Tibial artery (tissue), 4 donors: ENCODE measurements around the gene BCAR3.
"Not testable (repeated sequence)": the region's sequence is repeated elsewhere in the genome, so short reads cannot be mapped to it uniquely, and the experiment has no call there.

Experiments used
- DNase-seq, 2 donors: peaks; one replicate each; pipeline ENCODE4 v3.0.0-alpha.2; 2019
- H3K27ac ChIP-seq, 2 donors: fragments of 200-600 bp; sonication (generic) in 1 of 2; 1 replicate in 1 of 2; 2 replicates in 1 of 2; pipeline ENCODE4 v1.5.1; 2018 to 2019; ENCODE audit warnings: mild to moderate bottlenecking in 1 of 2
- H3K27me3 ChIP-seq, 2 donors: fragments of 200-600 bp; sonication (generic) in 1 of 2; one replicate each; pipeline versions ENCODE4 v1.5.1 to v1.6.0; 2016 to 2019
- H3K36me3 ChIP-seq, 3 donors: fragments of 200-600 bp; sonication (generic) in 2 of 3; one replicate each; pipeline ENCODE4 v1.5.1; 2016 to 2019; ENCODE audit warnings: mild to moderate bottlenecking in 2 of 3
- H3K4me1 ChIP-seq, 4 donors: fragments of 200-600 bp; sonication (generic) in 2 of 4; 1 replicate in 3 of 4; 2 replicates in 1 of 4; pipeline ENCODE4 v1.5.1; 2016 to 2019
- H3K4me3 ChIP-seq, 2 donors: fragments of 200-600 bp; sonication (generic) in 1 of 2; 1 replicate in 1 of 2; 2 replicates in 1 of 2; pipeline ENCODE4 v1.5.1; 2018 to 2019; ENCODE audit warnings: mild to moderate bottlenecking in 2 of 2
- H3K9me3 ChIP-seq, 3 donors: fragments of 200-600 bp; sonication (generic) in 1 of 3; one replicate each; pipeline ENCODE4 v1.5.1; 2016 to 2019
- intact Hi-C: fragments of 100-400 bp; cut with DNase I; formaldehyde crosslinking; loops from one replicate; pipeline ENCODE4 v1.15.0; 2023; ENCODE audit warnings: low total_unique reads
- TF ChIP-seq, protein P1 (sequence below), 2 experiments: fragments of 200-600 bp in 1 of 2; fragments of 450-650 bp in 1 of 2; IDR thresholded peaks; one replicate each; pipeline ENCODE4 v1.5.1; 2017 to 2019; ENCODE audit warnings: antibody characterized with exemption in 2 of 2, mild to moderate bottlenecking in 1 of 2, moderate library complexity in 1 of 2

Gene BCAR3

GRCh38 chr1:93554883-93555872 is 126.5 kb downstream of the BCAR3 start:
- no peak for DNase-seq
- Histone ChIP-seq H3K27me3 (no peaks in the 10 kb centered on the region), H3K27ac (no peak overlapping the region), H3K9me3 (peaks cover 0 to 3% (median 0%) of the 10 kb centered on the region in 3 donors), H3K4me1 (peaks cover 0 to 17% (median 7%) of the 10 kb centered on the region in 4 donors), H3K36me3 (peaks cover 0 to 9% (median 8%) of the 10 kb centered on the region in 3 donors), H3K4me3 (no peak overlapping the region)
- intact Hi-C loops, result no loop called here
- TF ChIP-seq, protein P1, sequence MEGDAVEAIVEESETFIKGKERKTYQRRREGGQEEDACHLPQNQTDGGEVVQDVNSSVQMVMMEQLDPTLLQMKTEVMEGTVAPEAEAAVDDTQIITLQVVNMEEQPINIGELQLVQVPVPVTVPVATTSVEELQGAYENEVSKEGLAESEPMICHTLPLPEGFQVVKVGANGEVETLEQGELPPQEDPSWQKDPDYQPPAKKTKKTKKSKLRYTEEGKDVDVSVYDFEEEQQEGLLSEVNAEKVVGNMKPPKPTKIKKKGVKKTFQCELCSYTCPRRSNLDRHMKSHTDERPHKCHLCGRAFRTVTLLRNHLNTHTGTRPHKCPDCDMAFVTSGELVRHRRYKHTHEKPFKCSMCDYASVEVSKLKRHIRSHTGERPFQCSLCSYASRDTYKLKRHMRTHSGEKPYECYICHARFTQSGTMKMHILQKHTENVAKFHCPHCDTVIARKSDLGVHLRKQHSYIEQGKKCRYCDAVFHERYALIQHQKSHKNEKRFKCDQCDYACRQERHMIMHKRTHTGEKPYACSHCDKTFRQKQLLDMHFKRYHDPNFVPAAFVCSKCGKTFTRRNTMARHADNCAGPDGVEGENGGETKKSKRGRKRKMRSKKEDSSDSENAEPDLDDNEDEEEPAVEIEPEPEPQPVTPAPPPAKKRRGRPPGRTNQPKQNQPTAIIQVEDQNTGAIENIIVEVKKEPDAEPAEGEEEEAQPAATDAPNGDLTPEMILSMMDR (IDR thresholded peaks at IDR 0.05), result no peak

GRCh38 chr1:93553886-93554490 is 127.6 kb downstream of the BCAR3 start:
- H3K4me3 ChIP-seq, H3K27me3 ChIP-seq, intact Hi-C loops, DNase-seq, H3K9me3 ChIP-seq, H3K36me3 ChIP-seq: not testable (repeated sequence)
- H3K27ac ChIP-seq, result peak overlapping the region; percentile 26 to 33
- peaks cover 0 to 17% (median 7%) of the 10 kb centered on the region in 4 donors for H3K4me1 ChIP-seq

GRCh38 chr1:93552741-93553455 is 128.7 kb downstream of the BCAR3 start:
- Histone ChIP-seq H3K9me3 (no peaks in the 10 kb centered on the region), H3K4me3 (no peak overlapping the region), H3K27me3 (no peaks in the 10 kb centered on the region), H3K36me3 (no peaks in the 10 kb centered on the region), H3K4me1 (peaks cover 0 to 17% (median 7%) of the 10 kb centered on the region in 4 donors), H3K27ac (no peak overlapping the region)
- DNase-seq, result no peak
- intact Hi-C loops, result no loop called here
- TF ChIP-seq, protein P1 (IDR thresholded peaks at IDR 0.05), result no peak

DNA sequence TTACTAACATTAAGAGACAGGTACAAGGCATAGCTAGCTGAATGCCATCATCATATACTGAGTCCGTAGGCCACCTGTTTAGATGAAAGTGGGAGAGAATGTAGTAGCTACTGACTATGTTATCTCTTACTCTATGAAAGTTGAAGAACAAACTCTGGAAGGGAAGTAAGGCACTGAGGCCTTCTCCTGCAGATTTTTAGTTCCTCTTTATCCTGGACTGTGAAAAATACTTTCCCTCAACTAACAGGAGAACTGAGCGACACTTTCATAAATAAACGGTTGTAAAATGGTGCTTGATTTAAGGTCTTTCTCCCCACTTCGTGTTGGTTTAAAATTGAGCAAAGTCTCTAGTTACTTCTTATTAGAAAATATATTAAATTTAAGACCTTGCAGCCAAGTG is 131.8 kb downstream of the BCAR3 start:
- no peaks in the 10 kb centered on the region for H3K9me3 ChIP-seq
- TF ChIP-seq, protein P1 (IDR thresholded peaks at IDR 0.05), result no peak
- no peak overlapping the region for H3K27ac ChIP-seq
- no peak for DNase-seq
- peaks cover 0 to 14% (median 7%) of the 10 kb centered on the region in 4 donors for H3K4me1 ChIP-seq
- H3K4me3 ChIP-seq, result no peak overlapping the region
- H3K36me3 ChIP-seq, result peaks cover 0 to 3% (median 0%) of the 10 kb centered on the region in 3 donors
- intact Hi-C loops, result no loop called here
- H3K27me3 ChIP-seq, result no peaks in the 10 kb centered on the region

- Histone ChIP-seq H3K9me3 (no peaks in the 10 kb centered on the region), H3K4me1 (peaks cover 0 to 7% (median 2%) of the 10 kb centered on the region in 4 donors), H3K27ac (no peak overlapping the region), H3K27me3 (no peaks in the 10 kb centered on the region), H3K36me3 (peaks cover 0 to 3% (median 0%) of the 10 kb centered on the region in 3 donors), H3K4me3 (no peak overlapping the region)
- TF ChIP-seq, protein P1 (IDR thresholded peaks at IDR 0.05), result no peak
- no peak for DNase-seq
- intact Hi-C loops, result no loop called here
Measured at GRCh38 chr1:93549131-93549530, 132.5 kb downstream of the BCAR3 start.
